Measurements from ENCODE around the gene SCYL1. TPM values are rescaled to one million over a fixed set of nuclear protein-coding genes. Genes with fewer than 3 reads are reported as not detected.

SCYL1 gene
- total RNA-seq, 1 experiment from 2014 or later: 54.7 TPM

DNA sequence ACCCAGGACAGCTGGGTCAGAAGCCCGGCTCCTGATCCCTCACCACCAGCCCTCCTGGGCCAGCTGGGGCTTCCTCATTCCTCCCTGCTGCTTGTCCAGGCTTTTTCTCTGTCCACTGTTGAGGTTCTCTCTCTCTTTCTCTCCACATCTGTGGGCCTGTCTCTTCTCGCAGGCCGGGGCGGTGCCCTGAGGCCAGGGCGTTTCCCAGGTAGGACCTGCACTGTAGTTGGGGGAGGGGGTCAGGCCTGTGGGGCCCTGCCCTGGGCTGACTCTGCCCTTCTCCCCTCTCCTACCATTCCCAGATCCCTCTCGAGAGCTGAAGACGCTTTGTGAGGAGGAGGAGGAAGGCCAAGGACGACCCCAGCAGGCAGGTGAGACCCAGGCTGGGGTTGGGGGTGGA lies 55.9 kb downstream of the SCYL1 start:
- DNase-seq: no peak
- H4K91ac ChIP-seq (ENCODE audit: insufficient read length, low read depth, low read length): no peak overlapping the region
- H4K5ac ChIP-seq (ENCODE audit: insufficient read length, low read depth, low read length): no peak overlapping the region
- TF ChIP-seq, protein P1, sequence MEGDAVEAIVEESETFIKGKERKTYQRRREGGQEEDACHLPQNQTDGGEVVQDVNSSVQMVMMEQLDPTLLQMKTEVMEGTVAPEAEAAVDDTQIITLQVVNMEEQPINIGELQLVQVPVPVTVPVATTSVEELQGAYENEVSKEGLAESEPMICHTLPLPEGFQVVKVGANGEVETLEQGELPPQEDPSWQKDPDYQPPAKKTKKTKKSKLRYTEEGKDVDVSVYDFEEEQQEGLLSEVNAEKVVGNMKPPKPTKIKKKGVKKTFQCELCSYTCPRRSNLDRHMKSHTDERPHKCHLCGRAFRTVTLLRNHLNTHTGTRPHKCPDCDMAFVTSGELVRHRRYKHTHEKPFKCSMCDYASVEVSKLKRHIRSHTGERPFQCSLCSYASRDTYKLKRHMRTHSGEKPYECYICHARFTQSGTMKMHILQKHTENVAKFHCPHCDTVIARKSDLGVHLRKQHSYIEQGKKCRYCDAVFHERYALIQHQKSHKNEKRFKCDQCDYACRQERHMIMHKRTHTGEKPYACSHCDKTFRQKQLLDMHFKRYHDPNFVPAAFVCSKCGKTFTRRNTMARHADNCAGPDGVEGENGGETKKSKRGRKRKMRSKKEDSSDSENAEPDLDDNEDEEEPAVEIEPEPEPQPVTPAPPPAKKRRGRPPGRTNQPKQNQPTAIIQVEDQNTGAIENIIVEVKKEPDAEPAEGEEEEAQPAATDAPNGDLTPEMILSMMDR (conservative IDR thresholded peaks at IDR 0.05): no peak
- peaks cover 21% of the 10 kb centered on the region for H3K27me3 Mint-ChIP-seq (ENCODE audit: low read depth)
- no peak overlapping the region for H3K4ac ChIP-seq (ENCODE audit: low read depth, low read length)
- no peak overlapping the region for H3T11ph ChIP-seq (ENCODE audit: low read length)
- no peak overlapping the region for H2BK20ac ChIP-seq (ENCODE audit: low read depth, low read length, poor library complexity, severe bottlenecking)
- no peaks in the 10 kb centered on the region for H3K9me3 ChIP-seq (ENCODE audit: control insufficient read depth, low read depth, low read length)
- H3K56ac ChIP-seq (ENCODE audit: insufficient read length, low read depth, low read length): no peak overlapping the region
- H3K23ac ChIP-seq (ENCODE audit: insufficient read length, low read depth, low read length): no peak overlapping the region
- no peak overlapping the region for H3K27ac Mint-ChIP-seq
- no CpG with 5 or more reads among the region's 8 CpGs for WGBS (ENCODE audit: extremely low coverage, insufficient read length, low lambda C conversion rate)
- no peak overlapping the region for H2BK15ac ChIP-seq (ENCODE audit: low read depth, low read length)
- H4K8ac ChIP-seq (replicated peaks; ENCODE audit: insufficient read length, low read depth, low read length): no peak overlapping the region
- no peak overlapping the region for H2AK5ac ChIP-seq (ENCODE audit: insufficient read length, low read length)
- peaks cover 2% of the 10 kb centered on the region; the same call in 1 of the 2 replicates for H3K27me3 ChIP-seq (ENCODE audit: insufficient read depth, low read length)
- no peak overlapping the region for H2AFZ ChIP-seq (ENCODE audit: low read length)
- no peaks in the 10 kb centered on the region for H3K23me2 ChIP-seq (ENCODE audit: insufficient read length, low read depth, low read length, poor library complexity, severe bottlenecking)
- H2BK12ac ChIP-seq (ENCODE audit: insufficient read length, low read depth, low read length): no peak overlapping the region
- H3K36me3 Mint-ChIP-seq (ENCODE audit: insufficient read depth in 1 of 3, low read depth in 3 of 3): no peaks in the 10 kb centered on the region
- no peak overlapping the region for H3K4me2 ChIP-seq (ENCODE audit: insufficient read depth, insufficient read length, low read length)
- peaks cover 5 to 13% of the 10 kb centered on the region in 2 experiments; a peak in 2 of 4 replicates for H3K4me1 Mint-ChIP-seq
- no peak overlapping the region for H3K9ac ChIP-seq (ENCODE audit: extremely low read depth, insufficient read length, low read length)
- H4K20me1 ChIP-seq (ENCODE audit: control insufficient read depth, insufficient read depth, insufficient read length): no peaks in the 10 kb centered on the region
- H2BK5ac ChIP-seq (ENCODE audit: insufficient read length, low read length): no peak overlapping the region
- H2BK120ac ChIP-seq (ENCODE audit: low read depth, low read length, poor library complexity, severe bottlenecking): no peak overlapping the region
- no peaks in the 10 kb centered on the region for H3K4me1 ChIP-seq (ENCODE audit: insufficient read depth, low read length)
- no peaks in the 10 kb centered on the region for H3K79me1 ChIP-seq (ENCODE audit: insufficient read depth, low read depth, low read length, poor library complexity, severe bottlenecking)
- H3K27ac ChIP-seq (ENCODE audit: insufficient read length, low read depth, low read length): no peak overlapping the region
- no peaks in the 10 kb centered on the region for H3K9me3 Mint-ChIP-seq
- no peaks in the 10 kb centered on the region for H3K79me2 ChIP-seq (ENCODE audit: insufficient read depth, low read length)
- no peak overlapping the region for H3K4me3 Mint-ChIP-seq
- H3K14ac ChIP-seq (ENCODE audit: insufficient read depth, low read length): no peak overlapping the region
- H3K18ac ChIP-seq (ENCODE audit: insufficient read length, low read depth, low read length): no peak overlapping the region
